KOPT-K1 (cell line): ENCODE data around the gene TEX19.
A peak's percentile ranks its signal among the peaks of the same experiment; 100 is the strongest.

Source experiments
- H3K27ac ChIP-seq: fragments of 200-600 bp; sonication (generic); 2 replicates; pipeline ENCODE4 v1.5.1; 2016; ENCODE audit warnings: antibody characterized with exemption, mild to moderate bottlenecking, low read depth, low read length; ENCODE audit not compliant: poor library complexity, severe bottlenecking
- H3K36me3 ChIP-seq: fragments of 200-600 bp; sonication (generic); 2 replicates; pipeline ENCODE4 v1.5.1; 2017; ENCODE audit warnings: antibody characterized with exemption, mild to moderate bottlenecking, low read length, moderate library complexity; ENCODE audit not compliant: insufficient read depth
- H3K9me3 ChIP-seq: fragments of 200-600 bp; sonication (generic); 2 replicates; pipeline ENCODE4 v1.5.1; 2017; ENCODE audit warnings: antibody characterized with exemption, low read length, mild to moderate bottlenecking; ENCODE audit not compliant: insufficient read depth, poor library complexity, severe bottlenecking

TEX19 gene, protein sequence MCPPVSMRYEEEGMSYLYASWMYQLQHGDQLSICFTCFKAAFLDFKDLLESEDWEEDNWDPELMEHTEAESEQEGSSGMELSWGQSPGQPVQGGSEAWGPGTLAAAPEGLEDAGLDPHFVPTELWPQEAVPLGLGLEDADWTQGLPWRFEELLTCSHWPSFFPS

DNA sequence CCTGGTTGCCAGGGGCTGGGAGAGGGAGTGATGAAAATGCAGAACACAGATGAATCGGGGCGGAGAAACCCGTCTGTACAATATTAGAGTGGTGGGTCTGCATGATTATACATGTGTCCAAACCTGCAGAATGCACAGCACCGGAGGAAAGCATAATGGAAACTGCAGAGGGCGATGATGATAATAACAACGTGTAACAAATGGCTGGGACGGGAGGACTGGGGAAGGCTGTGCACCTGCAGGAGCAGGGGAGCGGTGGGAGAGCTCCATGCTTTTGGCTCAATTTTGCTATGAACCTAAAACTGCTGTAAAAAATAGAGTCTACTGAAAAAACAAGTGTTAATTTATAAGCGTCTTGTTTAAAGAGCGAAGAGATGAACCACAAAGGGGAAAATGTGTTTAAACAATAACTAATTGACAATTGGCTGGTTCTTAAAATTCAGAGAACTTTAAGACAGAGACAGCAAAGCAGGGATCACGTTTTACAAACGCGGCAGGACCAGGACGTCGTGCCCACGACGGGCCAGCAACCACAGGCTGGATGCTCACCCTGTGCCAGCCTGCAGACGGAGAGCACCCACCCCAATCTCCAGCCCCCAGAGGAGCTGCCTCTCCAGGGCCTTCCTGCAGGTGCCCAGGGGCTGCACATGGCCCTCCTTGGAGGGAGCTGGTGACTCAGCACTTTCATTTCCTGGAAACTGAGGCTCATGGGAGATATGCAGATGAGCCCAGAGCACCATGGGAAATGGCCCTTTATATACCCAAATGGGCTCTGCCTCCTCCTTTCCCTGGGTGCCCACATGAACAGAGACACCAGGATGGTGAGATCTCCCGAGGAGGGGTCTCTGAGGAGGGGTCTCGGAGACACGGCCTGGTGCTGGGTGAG lies at the start of gene TEX19:
TSS of gene TEX19 (plus strand) at position 783 of the 886 bp plus-strand sequence. CDS start 2,904 bp downstream, outside the sequence.
- H3K27ac ChIP-seq: peak within 1 kb of the TSS; percentile 57
- H3K9me3 ChIP-seq: no peaks in the 10 kb centered on the region
- no peaks in the 10 kb centered on the region for H3K36me3 ChIP-seq

DNA sequence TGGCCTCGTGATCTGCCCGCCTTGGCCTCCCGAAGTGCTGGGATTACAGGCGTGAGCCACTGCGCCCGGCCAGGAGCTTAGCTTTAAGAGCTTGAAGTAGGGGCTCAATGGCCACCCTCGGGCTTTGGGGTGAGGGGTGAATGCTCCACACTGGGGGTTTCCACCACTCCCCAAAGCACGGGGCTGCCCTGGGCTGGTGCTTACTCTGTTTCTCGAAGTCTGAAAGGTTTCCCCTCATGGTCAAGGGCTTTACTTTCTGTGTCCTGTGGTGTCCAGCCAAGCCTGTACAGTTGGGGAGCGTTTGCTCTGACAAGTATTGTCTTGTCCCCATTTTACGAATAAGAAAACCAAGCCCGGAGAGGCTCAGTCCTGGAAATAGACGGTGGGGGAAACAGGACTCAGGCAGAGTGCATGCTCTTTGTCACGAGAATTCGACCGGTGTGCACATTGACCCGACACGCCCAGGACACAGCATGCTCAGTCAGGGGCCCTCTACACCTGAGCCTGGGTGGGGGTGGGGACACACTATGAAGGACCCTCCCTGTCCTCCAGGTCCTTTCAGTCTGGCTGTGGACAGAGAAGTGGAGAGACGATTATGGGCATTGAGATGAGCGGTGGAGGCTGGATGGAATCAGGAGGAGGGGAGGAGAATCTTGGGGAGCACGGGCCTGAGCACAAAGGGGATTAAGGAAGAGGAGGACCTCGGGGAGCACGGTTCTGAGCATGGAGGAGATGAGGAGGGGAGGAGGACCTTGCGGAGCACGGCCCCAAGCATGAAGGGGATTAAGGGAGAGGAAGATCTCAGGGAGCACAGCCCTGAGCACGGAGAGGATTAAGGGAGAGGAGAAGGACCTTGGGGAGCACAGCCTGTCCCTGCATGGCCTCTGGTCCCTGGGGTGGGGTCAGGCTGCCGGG lies 49.1 kb upstream of the TEX19 start:
- no peak overlapping the region for H3K27ac ChIP-seq
- no peaks in the 10 kb centered on the region for H3K9me3 ChIP-seq
- H3K36me3 ChIP-seq: peaks cover 18% of the 10 kb centered on the region; the same call in 1 of the 2 replicates

DNA sequence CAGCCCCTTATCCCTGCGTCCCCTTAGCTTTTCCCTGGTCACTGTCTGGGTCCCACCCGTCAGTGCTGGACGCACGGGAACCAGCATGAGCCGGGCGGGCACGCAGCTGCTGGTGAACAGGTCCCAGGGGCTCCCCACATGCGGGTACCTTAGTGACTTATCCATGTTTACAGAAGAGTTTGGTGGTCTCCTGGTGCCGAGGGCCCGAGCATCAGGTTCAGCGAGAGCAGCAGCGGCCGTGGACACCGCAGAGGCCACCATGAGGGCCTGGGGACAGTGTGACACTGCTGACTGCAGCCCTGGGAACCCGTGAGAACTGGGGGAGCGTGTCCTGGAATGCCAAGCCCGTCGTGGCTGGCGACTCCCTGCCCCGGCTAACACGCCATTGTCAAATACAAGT lies 48.2 kb upstream of the TEX19 start:
- Histone ChIP-seq H3K36me3 (peaks cover 22% of the 10 kb centered on the region; the same call in 1 of the 2 replicates), H3K27ac (no peak overlapping the region), H3K9me3 (no peaks in the 10 kb centered on the region)

DNA sequence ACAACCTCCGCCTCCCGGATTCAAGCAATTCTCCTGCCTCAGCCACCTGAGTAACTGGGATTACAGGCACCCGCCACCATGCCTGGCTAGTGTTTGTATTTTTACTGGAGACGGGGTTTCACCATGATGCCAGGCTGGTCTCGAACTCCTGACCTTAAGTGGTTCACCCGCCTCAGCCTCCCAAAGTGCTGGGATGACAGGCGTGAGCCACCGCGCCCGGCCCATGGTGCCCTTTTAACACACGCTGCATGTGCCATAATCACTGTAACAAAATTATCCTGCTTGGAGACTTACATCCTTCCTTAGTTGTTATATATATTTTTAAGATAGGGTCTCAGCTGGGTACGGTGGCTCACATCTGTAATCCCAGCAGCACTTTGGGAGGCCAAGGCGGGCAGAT lies 47.1 kb upstream of the TEX19 start:
- Histone ChIP-seq H3K27ac (no peak overlapping the region), H3K9me3 (no peaks in the 10 kb centered on the region), H3K36me3 (peaks cover 22% of the 10 kb centered on the region; the same call in 1 of the 2 replicates)

DNA sequence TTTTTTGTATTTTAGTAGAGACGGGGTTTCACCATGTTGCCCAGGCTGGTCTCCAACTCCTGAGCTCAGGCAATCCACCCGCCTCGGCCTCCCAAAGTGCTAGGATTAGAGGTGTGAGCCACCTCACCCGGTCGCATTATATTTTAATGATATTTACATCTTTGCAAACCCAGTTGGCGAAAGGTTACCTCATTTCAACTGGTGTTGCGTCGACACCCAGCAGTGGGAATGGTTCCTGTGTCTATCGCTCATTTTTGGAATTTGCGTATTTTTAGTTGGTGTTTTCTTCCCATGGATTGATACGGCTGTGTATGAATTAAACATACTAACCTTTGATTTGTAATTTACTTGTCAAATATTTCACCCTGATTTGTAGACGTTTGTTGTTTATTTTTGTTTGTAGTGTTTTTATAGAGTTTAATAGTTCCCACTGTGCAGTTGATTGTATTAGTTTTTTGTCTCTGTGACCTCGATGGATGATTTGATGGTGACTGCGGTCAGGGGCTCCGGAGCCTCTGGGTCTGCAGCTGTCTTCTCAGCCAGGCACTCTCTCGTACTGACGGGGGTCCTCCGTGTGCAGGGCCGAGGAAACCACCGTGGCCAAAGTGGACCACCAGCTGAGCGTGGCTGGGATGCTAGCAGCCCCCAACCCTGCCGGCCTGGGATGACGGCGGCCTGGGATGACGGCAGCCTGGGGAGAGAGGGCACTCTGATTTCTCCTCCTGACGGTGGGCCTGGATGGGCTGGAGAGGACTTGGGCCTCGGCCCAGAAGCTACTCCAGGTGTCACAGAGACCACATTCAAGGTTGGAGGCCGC lies 45.6 kb upstream of the TEX19 start:
- H3K36me3 ChIP-seq: peaks cover 22% of the 10 kb centered on the region; the same call in 1 of the 2 replicates
- H3K27ac ChIP-seq: no peak overlapping the region
- H3K9me3 ChIP-seq: no peaks in the 10 kb centered on the region

DNA sequence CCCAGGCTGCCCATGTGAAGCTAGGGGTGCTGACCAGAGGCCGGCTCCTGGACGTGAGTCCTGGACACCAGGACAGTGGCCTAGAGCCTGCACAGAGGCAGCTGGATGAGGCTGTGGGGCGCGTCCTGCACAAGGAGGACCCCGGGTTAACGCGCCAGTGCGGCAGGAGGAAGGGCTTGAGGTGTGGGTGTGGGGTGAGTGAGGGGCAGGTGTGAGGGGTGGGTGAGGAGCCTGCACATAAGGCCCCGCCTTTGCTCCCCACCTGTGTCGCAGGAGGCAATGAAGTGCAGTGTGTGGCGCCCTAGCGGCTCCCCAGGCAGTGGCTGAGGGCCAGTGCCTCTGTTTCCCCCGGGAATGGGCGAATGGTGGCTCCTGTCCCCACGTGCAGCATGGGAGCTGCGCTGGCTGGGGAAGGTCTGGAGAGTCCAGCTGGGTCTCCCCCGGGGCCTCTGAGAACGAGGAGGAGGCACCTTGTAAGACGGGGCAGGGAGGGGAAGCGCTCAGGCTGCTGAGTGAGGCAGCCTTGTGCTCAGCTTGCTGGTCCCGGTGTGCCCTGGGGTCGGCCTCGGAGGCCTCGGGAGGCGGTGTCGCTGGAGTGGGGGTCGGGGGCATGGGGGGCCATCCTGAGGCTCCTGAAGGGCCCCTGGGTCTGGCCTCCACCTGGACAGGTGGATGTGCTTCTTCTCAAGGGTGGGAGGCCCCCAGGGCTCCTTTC lies 44.9 kb upstream of the TEX19 start:
- Histone ChIP-seq H3K9me3 (peaks cover 5% of the 10 kb centered on the region), H3K36me3 (peaks cover 22% of the 10 kb centered on the region; the same call in 1 of the 2 replicates), H3K27ac (no peak overlapping the region)

DNA sequence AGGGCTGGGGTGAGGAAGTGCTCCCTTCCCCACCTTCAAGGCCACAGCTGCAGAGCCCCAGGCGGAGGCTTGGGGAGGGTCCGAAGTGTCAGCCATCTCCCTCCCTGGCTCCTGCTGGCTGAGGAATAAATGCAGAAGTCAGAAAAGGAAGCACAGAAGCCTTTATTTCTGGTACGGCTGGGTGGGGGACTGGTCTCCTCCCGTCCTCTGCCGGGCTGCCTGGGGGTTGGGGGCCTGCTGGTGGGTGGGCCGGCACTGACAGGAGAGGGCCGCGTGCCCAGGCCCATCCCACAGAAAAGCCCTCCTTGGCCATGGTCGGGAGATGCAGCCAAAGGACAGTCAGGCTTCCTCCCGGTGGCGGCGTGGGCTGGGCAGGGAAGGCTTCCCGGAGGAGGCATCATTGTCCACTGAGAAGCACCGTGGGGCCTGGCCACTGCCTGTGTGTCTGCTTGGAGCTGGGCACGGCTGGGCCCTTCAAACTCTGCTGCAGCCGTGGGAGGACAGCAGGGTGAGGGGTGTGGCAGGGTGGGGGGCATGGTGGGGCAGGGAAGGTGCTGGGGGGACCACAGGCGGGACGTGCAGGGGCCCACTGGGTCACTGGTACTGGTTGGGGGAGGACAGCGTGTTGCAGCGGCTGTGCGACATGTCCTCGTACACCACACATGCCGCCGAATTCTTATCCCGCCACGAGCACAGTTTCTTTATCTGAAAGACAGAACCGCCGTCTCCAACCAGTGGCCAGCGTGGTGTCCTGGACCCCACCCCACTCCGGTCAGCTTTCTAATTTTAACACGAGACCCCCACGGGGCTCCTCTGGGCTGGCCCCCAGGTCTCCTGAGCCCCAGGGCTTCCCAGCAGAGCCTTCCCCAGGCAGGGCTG lies 44.1 kb upstream of the TEX19 start:
- Histone ChIP-seq H3K36me3 (peaks cover 22% of the 10 kb centered on the region; the same call in 1 of the 2 replicates), H3K9me3 (peaks cover 6% of the 10 kb centered on the region), H3K27ac (peak overlapping the region; percentile 80)

DNA sequence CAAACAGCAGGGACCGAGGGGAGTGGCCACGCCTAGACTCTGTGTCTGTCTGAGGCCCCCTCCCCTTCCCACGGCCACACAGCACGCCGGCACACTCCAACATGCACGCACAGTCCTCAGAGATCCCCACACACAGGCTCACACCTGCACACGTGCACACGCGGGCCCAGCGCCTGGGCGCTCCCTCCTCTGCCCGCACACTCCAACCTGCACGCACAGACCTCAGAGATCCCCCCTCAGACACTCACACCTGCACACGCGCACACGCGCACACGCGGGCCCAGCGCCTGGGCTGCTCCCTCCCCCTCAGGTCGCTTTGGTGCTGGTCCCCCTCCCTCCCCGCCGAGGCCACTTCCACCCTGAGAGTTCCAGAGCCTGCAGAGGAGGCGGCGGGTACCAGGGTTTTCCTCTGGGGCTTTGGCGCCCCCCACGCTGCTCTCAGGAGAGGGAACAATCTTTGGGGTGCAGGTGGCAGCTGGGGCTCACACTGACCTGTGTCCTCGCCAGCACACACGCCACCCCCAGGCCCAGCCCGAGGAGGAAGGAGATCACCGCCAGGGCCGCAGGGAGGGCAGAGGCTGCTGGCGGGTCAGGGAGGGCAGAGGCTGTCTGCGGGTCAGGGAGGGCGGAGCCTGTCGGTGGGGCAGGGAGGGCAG lies 43.2 kb upstream of the TEX19 start:
- peak overlapping the region; percentile 80 for H3K27ac ChIP-seq
- H3K9me3 ChIP-seq: peaks cover 6% of the 10 kb centered on the region
- H3K36me3 ChIP-seq: peaks cover 22% of the 10 kb centered on the region; the same call in 1 of the 2 replicates

DNA sequence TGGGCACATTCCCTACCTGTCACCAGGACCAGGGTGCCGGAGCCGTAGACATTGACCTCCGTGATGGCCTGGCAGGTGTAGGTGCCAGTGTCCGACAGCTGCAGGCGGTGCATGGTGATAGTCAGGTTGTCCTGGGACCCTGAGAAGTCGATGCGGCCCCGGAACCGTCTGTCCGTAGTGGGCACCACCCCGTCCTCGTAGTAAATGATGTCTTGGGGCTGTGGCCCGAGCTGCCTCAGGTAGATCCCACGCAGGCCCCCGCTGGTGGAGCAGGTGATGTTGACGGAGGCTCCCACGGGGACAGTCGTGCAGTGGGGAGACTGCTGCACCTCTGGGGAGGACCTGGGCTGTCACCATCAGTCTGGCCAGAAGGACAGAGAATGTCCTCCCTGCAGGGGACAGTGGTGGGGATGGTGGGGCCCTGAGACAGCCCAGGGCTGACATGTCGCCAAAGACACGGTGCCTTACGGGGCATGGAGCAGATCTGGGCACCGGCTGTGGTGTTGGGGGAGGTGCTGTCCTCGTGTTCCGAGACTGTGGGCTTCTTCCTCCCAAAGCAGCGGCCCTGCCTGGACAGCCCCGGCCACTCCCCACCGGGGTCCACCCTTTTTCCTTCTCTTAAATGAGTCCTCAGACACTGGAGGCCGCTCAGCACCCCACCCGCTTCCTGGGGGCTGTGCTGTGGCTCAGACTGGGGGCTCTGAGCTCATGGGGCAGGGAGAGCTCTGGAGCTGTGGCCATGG lies 42.2 kb upstream of the TEX19 start:
- H3K36me3 ChIP-seq: peaks cover 22% of the 10 kb centered on the region; the same call in 1 of the 2 replicates
- peak overlapping the region; percentile 80 for H3K27ac ChIP-seq
- H3K9me3 ChIP-seq: peaks cover 6% of the 10 kb centered on the region

DNA sequence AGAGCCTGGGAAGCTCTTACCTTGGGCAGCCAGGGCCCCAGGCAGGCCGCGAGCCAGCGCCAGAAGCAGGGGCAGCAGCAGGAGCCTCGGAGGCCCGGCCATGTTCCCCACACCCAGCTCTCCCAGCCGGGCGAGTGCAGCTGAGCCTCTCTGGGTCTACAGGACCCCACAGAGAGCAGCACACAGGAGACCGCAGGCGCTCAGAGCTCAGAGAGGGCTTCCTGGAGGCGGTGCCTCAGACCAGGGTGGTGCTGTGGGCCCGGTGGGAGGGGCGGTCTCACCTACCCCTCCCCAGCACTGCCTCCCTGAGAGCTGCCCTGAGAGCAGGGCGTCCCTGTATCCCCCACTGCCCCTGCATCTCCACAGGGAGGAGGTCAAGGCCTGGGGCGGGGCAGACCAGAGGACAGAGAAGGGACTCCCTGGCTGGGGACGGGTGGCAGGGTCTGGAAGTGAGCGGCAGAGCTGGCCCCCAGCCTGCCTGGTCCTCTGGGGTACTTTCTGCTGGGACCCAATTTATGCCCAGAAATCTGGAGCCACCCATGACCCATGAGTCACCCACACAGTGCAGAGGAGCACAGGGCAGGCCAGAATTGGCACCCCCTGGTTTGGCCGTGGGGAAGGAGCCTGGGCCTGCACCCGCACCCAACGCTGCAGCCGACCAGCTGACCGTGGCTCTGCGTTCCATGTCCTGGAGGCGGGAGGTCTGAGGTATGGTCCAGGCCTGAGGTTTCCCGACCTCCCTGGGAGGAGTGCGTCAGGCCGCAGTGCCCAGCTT lies 41.5 kb upstream of the TEX19 start, which contains the start of gene CD7:
TSS of gene CD7 (minus strand) at position 215 of the 775 bp plus-strand sequence. CDS start at position 102, 113 bp downstream.
- Histone ChIP-seq H3K27ac (peak within 1 kb of the TSS; percentile 80), H3K9me3 (peaks cover 6% of the 10 kb centered on the region), H3K36me3 (peaks cover 22% of the 10 kb centered on the region; the same call in 1 of the 2 replicates)

DNA sequence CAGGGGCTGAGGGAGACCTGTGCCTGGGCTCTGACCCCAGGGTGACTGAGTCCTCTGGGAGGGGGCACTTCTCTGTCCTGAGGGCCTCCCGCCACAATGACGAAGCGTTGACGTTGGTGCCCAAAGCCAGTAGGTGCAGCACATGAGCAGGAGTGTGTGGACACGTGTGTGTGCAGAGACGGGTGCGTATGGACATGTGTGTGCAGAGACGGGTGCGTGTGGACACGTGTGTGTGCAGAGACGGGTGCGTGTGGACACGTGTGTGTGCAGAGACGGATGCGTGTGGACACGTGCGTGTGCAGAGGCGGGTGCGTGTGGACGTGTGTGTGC lies 40.9 kb upstream of the TEX19 start:
- H3K9me3 ChIP-seq: peaks cover 6% of the 10 kb centered on the region
- peak overlapping the region; percentile 80 for H3K27ac ChIP-seq
- peaks cover 22% of the 10 kb centered on the region; the same call in 1 of the 2 replicates for H3K36me3 ChIP-seq
